ENCODE data around the gene HDLBP.
"Not testable (repeated sequence)": the region's sequence is repeated elsewhere in the genome, so short reads cannot be mapped to it uniquely, and the experiment has no call there.

HDLBP gene

DNA sequence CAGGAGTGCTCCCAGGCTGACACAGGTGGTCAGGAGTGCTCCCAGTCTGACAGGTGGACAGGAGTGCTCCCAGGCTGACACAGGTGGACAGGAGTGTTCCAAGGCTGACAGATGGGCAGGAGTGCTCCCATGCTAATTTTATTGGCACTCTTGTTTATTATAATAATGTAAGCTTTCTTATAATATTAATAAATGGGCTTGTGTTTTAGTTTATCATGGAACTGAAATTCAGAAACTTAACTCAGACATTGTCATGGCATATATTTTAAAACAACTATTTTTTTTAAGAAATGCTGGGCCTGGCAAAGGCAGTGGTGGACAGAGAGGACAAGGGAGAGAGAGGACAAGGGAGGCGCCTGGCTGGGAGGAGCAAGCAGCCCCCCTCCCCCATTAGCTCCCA is 108.3 kb downstream of the HDLBP start:
- DNase-seq, result no peak

DNA sequence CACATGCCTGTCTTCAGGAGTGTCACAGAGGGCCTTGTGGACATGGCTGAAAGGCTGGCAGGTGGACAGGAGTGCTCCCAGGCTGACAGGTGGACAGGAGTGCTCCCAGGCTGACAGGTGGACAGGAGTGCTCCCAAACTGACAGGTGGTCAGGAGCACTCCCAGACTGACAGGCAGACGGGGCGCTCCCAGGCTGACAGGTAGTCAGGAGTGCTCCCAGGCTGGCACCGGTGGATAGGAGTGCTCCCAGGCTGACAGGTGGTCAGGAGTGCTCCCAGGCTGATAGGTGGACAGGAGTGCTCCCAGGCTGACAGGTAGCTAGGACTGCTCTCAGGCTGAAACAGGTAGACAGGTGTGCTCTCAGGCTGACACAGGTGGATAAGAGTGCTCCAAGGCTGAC is 110.4 kb downstream of the HDLBP start:
- no peak for DNase-seq

DNA sequence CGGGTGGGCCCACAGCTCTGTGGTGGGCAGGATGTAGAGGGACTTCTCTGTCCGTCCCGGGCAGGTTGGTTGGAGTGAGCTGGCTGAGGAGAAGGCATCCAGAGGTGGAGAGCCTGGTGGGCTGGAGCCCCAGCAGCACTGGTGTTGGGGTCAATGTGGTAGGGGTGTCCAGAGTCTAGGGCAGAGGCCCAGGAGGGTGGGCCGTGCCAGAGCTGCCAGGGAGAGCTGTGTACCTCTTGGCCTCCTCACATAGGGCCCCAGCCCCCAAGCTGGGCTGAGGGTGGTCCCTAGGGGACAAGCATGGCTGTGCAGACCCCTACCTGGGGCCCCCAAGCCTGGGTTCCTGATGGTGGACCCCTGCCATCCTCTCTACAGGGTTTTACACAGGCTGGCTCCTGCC is 111.0 kb downstream of the HDLBP start:
- no peak for DNase-seq

DNA sequence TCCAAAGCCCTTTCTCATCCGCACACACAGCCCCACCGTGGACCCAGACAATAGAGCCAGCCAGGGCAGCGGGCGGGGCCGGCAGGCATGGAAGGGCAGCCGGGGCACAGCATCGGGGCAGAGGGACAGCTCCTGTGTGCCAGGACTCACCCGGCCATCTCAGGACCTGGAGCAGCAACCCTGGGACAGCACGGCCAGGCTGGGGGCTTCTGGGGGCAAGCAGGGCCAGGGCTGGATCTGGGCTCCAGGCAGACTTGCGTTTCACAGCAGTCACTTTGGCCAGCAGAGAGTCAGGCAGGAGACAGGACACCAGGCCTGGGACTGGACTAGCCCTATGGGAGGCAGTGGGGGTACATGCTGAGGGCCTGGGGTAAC is 111.5 kb downstream of the HDLBP start:
- DNase-seq, result no peak

DNA sequence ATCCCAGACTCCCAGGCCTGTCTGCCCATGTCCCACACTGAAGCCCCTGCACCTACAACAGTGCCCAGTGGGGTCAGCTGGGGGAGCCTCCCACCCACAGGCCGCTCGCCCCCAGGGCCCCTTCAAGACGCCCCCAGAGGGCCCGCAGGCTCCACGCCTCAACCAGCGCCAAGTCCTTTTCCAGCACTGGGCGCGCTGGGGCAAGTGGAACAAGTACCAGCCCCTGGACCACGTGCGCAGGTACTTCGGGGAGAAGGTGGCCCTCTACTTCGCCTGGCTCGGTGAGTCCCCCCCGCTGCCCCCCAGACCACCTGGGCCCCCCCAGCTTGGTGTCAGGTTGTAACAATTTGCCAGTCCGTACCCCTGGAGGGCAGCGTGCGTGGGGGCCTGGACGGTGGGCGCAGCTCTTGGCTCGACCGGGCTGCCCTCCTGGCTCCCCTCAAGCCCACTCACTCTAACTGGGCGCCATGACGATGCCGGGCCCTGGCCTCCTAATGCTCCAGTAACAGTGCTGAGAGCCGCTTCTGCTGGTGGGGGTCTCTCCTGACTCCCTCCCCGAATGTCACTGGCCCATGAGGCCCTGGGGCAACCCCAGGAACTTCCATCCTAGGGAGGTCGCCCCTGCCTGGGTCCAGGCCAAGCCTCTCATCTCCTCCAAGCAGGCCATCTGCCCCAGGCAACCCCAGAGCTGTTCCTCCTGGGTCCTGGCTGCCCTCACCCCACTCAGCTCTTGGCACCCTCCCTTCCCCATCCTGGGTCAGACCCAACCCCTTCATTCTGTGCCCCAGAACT is 112.1 kb downstream of the HDLBP start:
- no peak for DNase-seq

DNA sequence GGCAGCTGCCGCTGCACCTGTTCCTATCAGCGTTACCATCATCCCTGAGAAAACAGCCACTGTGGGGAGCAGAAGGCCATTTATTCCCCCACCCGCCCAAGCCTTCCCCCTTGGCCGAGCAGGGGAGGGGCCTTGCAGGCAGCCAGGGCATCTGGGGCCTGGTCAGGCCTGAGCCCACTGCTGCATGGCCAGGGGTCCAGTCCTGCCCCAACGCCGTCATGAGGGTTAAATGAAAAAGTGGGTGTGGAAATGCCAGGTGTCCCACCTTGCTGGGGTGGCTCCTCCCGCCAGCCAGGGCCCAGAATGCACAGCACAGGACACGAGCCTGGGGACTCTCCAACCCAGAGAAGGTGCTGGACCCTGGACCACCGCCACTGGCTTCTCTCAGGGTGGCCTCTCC is 112.8 kb downstream of the HDLBP start:
- DNase-seq, result no peak

DNA sequence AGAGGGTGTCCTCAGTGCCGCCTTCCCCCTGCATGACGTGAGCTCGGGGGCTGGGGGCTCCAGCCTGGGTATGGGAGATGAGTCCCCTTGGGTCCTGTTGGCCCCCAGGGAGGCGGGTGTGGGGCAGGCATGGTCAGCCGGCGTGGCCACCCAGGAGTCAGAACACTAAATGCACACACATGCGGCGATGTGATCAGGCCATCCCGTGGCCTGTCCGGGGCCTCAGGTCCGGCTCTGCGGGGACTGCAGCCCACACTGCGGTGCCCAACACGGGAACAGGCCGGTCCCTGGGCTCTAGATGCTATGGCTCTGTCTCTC is 113.2 kb downstream of the HDLBP start:
- no peak for DNase-seq

DNA sequence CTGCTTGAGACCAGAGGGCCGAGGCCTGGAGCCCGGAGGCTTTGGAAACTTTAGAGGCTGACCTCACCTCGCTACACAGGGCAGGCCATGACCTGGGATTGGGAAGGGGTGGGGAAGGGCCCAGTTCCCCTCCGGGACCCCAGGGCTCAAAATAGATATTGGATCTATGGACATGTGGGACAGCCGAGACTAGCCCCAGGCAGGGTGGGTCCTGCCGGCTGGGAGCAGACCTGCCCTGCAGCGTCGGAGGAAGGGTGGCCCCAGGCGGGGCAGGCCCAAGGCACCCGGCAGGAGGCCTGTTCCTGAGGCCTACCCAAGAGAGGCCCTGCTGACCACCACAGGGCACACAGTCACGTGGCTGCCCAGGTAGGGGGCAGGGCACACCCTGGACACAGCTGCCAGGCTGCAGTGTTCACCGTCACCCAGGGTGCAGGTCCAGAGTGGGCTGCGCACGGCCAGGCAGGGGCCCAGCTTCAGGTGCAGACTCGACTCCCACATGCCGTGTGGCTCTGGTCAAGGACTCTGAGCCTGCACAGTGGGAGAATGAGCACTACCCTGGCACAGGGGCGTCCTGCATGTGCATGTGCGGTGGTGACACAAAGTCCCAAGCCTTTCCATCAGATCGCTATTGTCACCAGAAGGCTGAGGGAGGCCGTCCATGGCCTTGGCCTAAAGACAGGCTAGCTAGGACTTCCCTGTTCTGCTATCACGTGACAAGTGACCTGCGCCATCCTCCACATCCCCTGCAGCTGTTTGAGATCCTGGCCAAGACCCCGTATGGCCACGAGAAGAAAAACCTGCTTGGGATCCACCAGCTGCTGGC is 113.8 kb downstream of the HDLBP start:
- DNase-seq, result no peak

DNA sequence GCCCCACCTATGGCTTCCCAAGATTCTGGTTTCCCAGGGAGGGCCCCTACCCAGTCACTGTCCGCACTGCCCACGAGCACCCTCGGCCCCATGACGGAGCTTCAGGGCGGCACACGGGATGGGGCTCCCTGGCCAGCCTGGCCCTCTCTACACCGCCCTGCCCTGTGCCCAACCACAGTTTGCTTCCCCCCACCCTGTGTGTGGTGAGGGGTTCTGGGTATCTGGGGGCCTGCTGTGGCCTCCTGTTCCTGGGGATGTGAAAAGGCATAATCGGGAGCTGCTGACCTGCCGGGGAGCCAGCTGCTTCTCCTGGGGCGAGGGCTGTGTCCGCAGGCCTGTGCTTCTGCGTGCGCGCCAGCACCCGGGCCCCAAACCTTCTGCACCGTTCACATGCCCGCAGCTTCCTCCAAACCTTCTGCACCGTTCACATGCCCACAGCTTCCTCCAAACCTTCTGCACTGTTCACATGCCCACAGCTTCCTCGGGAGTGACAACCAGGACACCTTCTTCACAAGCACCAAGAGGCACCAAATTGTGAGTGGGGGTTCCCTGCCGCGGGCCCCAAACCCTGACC is 114.6 kb downstream of the HDLBP start:
- no peak for DNase-seq

DNA sequence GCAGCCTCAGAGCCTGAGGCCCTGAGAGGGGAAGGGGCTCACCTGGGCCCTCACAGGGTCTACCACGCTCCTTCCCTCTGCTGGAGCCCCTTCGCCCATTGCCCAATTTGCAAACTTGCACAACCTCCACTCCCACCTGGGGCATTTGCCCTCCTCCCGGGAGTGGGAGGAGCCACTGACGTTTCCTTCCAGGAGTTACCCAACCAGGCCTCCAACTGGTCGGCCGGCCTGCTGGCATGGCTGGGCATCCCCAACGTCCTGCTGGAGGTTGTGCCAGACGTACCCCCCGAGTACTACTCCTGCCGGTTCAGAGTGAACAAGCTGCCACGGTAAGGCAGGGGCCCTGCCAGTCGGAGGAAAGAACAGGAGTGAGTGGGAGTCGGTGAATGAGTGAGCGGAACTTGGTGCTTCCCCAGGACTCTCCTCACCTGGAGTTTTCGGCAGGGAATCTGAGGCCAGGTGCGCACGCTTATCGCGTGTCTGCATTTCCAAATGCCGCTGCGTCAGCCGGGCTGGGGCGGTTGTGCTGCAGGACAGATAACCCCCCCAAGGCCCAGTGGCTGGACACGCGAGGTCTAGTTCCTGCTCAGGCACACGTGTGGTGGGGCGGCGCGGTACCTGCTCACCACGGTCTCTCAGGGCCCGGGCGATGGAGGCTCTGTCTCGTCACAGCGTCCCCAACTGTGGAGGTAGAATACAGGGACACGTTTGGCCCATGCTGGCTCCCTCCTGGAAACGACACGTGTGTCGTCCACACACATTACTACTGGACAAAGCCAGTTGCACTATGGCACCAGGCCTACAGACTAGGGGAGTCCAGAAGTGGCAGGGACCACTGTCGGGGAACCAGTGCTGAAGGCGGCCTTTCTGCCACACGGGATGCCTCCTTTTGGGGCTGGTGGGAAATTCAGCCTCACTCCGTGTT is 115.3 kb downstream of the HDLBP start:
- no peak for DNase-seq

DNA sequence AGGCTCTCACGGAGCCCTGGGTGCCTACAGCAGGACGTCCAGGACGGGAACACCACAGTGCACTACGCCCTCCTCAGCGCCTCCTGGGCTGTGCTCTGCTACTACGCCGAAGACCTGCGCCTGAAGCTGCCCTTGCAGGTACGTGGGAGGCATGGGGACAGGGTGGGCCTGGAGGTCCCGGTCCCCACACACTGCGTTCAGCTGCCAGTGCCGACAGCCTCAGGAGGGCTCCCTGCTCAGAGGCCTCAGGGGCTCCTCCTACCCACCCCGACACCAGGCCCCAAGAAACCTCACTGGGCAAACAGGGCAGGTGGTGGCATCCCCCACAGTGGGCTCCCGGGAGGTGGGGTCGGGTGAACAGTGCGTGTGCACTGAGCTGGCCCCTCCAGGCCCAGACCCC is 116.2 kb downstream of the HDLBP start:
- no peak for DNase-seq

DNA sequence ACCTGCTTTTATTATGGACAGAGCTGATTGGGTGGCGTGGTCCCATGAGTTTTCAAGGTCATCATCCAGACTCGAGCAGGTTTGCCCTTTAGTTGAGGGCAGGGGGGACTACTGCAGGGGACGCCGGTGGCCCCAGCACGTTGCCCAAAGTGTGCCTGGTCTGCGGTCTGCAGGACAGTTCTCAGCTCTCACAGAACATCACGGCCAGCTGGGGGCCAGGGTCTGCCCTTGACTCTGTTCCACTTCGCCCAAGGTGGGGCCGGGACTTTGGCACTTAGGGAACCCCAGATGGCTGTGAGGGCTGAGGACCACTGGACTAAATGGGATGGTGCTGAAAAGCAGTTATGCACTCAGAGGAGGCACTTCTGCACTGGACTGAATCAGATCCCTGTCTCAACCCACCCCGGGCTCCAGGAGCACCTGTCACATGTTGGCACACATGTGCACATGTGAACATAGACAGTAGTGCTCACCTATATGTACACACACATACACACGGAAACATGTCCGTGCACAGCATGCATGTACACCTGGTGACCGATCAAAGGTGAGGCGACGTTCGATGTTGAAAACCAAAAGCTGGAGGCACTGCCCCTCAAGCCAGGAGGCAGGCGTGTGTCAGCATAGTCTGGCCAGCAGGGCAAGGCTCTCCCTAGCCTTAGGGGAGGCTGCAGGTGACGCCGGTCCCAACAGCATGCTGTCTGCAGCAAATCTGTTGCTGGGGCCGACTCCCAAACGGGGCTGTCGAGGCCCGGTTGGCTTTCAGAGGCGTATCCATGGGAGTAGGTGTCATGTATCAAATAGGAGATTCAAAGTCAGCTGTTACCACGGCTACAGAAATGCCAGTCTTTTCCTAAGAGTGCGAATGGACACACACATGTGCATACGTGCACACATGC is 116.8 kb downstream of the HDLBP start:
- no peak for DNase-seq

DNA sequence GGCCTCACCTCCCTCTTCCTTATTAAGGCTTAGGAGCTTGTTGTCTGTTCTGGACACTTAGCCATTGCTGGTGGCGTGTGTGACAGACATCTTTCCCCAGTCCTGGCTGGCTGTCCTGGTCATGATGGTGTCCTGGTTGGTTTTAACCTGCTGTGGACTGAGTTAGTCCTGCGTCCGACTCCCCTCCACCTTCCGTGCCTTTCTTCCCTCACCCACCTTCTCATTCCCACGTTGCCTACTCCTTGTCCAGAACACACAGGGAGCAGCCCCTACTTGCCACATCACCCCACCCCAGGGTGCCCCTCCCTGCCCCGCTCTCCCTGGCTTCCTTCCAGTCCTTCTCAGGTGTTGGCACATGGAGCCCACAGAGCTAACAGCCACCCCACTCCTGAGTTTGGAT is 117.5 kb downstream of the HDLBP start:
- no peak for DNase-seq

DNA sequence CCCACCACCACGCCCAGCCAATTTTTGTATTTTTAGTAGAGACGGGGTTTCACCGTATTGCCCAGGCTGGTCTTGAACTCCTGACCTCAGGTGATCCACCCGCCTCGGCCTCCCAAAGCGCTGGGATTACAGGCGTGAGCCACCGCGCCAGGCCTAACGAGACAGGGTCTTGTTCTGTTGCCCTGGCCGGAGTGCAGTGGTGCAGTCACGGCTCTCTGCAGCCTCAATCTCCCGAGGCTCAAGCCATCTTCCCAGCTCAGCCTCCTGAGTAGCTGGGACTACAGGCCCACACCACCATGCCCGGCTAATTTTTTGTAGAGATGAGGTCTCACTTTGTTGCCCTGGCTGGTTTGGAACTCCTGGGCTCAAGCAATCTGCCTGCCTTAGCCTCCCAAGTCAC is 118.2 kb downstream of the HDLBP start:
- DNase-seq, result not testable (repeated sequence)

DNA sequence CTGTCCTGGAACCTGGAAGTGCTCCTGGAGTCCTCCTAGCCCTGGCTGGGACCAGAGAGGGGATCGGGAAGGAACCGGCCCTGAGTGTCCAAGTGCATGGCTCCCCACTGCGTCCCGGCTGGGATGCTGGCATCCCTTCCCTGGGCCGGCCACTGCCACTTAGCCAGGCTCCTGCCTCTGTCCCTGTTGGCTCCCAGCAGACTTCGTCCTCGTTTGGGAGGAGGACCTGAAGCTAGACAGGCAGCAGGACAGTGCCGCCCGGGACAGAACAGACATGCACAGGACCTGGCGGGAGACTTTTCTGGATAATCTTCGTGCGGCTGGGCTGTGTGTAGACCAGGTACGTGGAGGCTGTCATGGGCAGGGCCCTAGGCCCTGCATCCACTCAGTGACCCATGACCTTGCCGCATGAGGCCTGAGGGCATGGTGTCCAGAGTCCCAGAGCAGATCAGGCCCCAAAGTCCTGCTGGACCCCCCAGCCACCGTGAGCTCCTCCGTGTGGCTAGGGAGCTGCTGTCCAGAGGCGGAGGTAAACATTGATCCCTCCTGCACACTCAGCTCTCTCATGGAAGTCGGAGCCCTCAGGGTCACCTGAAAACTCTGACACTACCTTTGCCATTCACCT is 119.9 kb downstream of the HDLBP start:
- DNase-seq, result no peak

DNA sequence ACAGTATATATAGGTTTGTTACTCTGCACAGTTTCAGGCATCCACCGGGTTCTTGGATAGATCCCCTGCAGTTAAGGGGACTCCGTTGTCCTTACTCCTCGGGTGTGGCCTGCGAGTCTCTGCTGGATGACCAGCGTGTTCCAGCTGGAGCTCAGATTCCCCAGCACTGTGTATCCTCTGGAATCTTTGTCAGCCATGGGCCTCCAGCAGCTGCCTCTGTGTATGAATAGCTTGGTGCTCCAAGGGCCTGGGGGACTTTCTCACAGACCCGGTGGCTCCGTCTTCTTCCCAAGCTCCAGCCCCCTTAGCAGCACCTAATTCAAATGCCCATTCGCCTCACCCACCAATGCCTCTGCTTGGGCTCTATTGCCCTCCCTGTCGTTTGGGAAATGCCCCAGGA is 120.7 kb downstream of the HDLBP start:
- DNase-seq, result no peak

DNA sequence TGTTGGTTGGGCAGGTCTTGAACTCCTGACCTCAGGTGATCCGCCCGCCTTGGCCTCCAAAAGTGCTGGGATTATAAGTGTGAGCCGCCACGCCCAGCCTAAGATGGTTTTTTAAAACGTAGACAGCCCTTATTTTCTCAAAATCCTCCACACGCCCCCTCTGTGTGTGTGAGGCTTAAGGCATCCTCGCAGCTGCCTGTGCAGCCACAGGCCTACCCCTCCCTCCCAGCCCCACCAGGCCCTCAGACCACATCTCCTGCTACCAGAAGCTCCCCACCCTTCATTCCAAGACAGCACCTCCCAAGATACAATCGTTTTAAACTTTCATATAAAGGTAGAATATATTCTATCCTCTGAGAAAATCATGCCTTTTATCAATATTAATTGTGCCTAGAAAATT is 122.2 kb downstream of the HDLBP start:
- DNase-seq, result no peak

DNA sequence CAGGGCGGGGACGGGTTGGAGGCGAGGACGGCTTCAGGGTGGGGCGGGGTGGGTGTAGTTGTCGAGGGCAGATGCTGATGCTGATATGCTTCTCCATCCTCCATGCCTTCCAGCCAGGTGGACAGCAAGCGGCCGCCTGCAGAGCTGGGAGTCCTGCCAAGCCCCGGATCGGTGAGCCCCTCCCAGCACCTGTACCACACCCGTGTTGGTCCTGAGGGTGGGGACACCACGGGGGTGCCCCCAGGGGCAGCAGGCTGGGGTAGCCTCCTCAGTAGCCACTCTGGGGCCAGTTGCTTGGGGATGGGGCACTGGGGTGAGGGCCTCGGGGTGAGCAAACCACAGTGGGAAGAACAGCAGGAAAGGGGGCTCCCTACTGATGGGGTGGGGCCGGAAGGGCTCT is 124.4 kb downstream of the HDLBP start:
- no peak for DNase-seq

DNA sequence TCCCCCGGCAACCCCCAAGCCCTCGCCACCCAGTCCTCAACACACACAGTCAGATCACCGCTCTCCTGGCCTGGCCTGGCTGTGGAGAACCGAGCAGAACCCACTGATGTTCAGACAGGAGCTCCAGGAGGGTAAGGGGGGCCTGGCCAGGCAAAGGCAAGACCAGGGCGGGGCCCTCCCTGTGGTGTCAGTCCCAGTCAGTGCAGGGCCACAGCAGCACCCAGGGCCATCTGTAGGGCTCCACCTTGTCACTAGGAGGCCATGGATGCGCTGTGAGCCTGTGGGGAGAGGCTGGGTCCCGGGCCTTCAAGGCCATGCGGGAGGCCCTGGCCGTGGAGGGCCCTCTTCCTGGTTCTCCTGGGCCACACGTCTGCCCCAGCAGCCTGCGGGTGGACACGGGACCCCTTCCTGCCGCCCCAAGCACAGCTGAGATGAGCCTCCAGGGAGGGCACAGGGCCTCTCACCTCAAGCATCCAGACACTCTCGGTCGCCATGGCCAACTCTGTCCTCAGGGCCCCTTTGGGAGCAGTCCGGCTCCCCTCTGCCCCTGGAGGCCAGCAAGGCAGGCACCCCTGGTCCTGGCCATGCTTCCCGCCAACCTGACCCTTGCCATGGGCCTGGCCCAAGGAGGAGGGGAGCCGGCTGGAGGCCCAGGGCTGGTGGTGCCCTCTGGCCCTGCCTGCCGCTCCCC is 125.0 kb downstream of the HDLBP start:
- DNase-seq, result no peak

DNA sequence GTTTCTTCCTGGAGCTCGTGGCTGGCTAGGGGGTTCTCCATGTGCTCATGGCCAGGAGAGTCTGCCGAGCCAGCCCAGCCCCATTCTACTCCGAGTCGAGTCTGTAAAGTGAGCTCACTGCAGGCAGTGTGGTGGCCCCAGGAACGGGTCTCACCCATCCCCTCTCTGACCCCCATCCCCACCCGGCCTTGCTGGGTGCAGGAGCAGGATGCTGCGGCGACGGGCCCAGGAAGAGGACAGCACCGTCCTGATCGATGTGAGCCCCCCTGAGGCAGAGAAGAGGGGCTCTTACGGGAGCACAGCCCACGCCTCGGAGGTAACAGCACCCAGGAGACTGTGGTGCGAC is 125.6 kb downstream of the HDLBP start:
- DNase-seq, result no peak

Data from NCI-H446 treated with DMSO at 0.1 percent for 48 hours (cell line).